Daoy (cell line): ENCODE data around the gene IGFBP6. TPM values are rescaled to one million over a fixed set of nuclear protein-coding genes. Genes with fewer than 3 reads are reported as not detected.
"Not testable (repeated sequence)": the region's sequence is repeated elsewhere in the genome, so short reads cannot be mapped to it uniquely, and the experiment has no call there.

Experiments used
- DNase-seq: peaks from one replicate; pipeline ENCODE4 v3.0.0-alpha.2; 2015; ENCODE audit warnings: low read depth
- total RNA-seq: library from RNA; depleted of rRNA; stranded (reverse); fragments of >200 nt; shearing (Covaris generic); gene quantifications from 2 replicates; pipeline ENCODE4 v1.2.3, GENCODE V29; 2014

The IGFBP6 gene
- total RNA-seq, 1 experiment from 2014 or later: 68.5 TPM

DNA sequence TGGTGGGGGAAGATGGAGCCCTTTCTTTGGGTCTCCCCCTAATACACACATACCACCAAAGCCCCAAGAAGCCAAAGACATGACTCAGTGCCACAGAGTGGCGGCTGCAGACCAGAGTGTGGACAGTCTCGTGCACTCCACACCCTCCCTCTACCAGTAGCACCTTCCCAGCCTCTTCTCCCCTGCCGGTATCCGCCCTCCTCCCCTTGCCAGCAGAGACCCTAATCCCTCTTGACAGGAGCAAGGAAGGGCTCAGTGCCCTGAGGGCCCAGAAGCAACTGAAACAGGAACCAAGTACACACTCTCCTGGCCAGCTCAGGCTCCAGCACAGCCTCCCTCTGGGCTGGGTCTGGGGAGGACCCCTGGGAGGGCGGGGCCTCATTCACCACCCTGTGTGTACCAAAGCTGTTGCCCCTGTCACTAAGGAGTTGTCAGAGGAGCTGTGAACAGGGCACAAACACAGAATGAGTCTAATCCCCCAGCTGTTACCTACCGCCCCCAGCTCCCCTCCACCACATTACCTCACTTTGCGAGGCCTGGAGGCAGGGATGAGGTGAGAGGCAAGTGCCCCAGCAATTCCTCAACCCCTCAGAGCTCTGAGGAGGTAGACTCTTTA lies 26.5 kb upstream of the IGFBP6 start:
- DNase-seq: no peak

DNA sequence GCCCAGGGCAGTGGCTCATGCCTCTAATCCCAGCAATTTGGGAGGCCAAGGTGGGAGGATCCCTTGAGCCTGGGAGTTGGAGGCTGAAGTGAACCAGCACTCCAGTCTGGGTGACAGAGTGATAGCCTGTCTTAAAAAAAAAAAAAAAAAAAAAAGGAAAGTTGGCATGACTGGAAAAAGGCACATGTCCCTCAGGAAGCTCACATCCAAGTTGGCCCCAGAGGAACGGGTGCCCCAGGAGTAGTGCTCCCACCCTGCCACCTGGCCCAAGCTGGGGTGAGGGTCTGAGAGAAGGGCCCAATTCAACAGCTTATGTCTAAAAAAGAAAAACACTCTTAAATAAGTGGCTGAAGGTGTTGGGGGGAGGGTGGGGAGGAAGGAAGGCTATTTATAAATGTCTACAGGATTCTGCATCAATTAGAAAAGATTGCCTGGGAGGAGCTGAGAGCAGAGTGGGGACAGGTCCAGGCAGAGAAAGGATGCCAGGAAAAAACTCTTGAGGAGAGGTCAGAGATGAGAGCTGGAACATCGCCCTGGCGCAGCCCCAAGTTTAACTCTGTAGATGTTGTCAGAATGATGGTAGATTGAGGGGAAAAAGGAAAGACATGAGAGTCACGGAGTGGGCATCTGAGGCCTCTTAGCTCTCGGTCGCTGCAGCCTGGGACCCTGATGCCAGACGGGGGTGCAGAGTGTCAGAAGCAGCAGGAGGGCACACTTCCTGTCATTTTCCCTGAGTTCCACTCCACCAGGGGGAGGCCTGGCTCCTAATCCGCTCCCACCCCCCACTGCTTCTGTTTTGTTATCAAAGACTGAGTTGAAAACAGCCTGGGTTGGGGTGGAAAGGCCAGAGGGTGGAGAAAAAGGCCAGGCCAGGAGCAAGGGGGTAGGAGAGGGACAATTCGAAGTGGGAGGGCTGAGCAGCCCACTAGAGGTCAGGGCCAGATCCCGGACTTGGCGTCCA lies 25.6 kb upstream of the IGFBP6 start:
- DNase-seq: no peak

DNA sequence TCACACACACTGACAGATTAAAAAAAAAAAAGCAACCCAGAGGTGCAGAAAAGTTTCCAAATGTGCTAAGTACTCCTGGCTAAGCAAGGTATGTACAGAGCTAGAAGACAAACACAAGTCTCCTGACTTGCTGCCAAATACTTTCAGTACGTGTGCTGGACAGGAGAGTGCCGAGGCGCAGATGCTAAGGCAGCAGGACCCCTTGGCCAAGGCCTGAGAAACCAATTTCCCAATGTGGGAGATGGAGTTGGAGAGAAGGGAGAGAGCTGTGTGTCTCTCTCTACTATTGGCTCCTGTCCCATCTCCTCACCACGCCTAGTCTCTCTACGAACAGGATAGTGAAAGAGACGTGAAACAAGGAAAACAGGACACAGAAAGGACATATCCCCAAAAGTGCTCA lies 23.6 kb upstream of the IGFBP6 start:
- no peak for DNase-seq

DNA sequence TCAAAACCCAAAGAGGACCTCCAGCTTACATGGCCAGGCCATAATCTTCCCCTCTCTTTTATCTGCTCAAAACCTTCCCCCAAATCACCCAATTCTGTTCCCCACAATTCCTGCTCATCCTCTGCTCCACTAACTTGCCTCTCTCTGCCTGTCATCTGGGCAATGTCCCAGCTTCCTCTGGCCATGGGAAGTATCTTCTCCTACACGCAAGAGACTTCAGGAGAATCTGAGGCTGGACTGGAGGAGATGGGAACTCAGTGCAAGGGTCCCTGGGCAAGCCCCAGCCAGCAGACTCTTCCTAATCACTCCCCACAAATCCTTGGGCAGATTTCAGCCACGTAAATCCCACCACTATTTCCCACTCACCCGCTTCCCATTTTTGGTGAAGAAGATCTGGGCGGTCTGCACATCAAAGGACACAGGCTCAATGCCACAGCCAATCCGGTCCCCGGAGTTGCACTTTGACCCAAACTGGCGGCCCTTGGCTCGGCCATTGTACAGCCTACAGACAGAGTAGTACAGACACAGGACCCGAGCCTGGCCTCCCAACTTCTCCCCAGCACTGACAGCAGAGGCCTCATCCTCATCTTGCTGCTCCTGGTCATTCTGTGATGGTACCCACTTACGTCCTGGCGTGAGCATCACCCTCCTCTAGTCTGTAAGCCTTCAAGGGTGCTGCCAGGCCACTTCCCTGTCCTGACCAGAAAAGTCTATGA lies 23.0 kb upstream of the IGFBP6 start:
- DNase-seq: no peak

DNA sequence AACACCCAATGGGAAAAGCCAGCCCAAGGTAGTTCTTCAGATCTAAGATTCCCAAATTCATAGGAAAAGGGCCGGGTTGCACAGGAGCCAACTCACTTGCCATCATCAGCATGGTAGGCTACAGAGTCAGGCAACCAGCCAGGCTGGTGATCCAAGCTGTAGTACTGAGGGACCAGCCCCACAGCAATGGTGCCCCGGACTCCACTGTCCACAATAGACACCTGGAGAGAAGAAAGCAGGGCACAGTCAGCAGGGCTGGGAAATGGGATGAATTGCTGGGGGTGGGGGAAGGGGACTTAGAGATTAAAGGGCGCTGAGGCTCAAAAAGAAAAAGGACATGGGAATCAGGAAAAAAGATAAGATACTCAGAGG lies 22.5 kb upstream of the IGFBP6 start:
- DNase-seq: no peak

DNA sequence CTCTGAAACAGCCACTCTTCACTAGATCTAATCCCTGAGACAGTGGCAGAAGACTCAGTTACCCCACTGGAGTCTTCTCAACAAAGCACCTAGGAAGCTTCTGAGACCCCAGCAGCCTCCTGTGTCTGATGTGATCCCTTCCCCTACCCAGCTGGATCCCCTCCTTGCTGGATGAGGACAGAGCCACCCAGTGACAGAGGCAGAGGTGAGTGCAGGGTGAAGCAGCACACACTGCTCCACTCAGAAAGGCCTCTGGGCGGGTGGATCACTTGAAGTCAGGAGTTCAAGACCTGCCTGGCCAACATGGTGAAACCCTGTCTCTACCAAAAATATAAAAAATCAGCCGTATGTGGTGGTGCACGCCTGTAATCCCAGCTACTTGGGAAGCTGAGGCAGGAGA lies 21.0 kb upstream of the IGFBP6 start:
- DNase-seq: no peak

DNA sequence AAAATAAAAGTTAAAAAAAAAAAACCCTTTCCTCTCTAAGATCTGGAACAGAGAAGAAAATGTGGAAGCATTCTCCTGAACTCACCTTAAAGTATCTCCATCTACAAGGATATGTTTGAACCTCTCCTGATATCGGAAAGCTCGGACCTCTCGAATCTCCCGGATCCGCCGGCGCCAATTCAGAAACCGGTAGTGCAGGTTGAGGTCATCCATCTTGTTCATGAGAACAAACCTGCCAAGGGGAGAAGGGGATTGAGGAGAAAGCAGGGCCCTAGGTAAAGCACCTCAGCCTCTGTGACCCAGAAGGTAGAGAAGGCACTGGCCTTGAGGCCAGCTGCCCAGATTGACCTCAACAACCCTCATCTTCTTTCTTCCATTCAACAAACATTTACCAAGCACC lies 20.4 kb upstream of the IGFBP6 start:
- DNase-seq: no peak

DNA sequence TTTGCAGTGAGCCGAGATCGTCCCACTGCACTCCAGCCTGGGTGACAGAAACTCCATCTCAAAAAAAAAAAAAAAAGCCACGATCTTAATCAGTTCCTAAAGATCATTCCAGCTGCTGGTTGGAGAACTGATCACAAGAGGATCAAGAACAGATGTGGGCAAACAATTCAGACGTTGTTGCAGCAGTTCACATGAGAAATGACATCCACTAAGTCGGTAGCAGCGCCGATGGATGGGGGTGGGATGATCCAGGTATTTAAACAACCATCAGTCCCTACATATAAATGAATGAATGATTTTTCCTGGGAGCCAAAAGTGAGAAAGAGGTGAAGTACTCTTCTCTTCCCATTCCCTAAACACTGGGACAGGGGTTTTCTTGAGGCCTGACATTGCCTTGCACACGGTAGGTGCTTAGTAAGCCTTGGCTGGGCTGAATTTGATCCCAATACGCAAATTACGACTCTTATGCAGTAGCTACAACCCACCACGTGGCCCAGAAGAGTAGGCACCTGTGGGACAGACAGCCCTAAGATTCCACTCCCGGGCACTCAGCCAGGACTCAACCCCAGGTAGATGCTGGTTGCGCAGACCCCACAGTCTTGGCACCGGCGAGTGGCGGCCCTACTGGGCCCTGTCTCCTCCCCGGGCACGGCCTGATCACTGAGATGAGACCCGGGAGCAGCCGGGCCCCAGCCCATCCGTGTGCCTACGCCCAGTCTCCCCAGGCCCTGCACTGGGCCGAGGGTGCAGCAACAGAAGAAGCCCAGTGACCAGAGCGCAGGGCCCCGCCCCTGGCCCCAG lies 18.8 kb upstream of the IGFBP6 start:
- DNase-seq: no peak

DNA sequence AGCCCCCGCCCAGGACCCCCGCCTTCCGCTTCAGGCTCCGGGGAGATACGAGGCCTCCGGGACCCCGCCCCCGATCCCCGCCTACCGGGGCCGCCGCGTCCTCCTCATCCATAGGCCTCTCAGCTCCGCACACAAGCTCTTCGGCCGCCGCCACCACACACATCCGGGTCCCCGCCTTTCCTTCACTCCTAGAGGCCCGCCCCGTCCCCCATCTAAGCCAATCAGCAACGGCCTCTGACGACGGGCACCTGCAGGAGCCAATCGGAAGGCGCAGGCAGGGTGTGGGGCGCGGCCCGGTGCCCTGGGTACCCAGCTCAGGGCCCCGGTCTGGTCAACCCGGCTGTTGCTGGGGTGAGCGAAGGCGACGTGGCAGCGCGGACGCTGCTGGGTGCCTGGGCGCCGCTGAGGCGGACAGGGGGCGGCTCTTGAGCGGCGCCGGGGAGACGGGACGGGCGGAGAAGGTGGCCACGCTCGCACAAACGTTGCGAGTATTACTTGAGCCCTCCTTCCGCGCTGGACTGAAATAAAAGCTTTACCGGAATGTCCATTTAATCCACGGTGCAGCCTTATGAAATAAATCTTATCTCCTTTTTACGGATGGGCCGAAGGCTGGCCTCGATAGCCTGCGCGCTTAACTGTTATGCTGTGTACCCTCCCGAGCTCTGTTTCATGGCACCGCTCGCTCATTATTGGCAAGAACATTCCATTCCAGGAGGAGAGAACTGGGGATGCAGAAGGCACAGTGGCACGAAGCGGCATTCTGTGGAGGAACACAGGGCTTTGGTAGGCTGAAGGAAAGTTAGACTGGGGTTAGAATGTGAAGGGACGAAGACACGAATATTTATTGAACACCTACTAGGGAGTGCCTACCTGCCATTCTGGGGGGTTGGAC lies 18.0 kb upstream of the IGFBP6 start, which contains the start of gene SPRYD3:
TSS of gene SPRYD3 (minus strand) at position 165 of the 892 bp plus-strand sequence. CDS start at position 108, 57 bp downstream.
- peak; percentile 98 for DNase-seq

DNA sequence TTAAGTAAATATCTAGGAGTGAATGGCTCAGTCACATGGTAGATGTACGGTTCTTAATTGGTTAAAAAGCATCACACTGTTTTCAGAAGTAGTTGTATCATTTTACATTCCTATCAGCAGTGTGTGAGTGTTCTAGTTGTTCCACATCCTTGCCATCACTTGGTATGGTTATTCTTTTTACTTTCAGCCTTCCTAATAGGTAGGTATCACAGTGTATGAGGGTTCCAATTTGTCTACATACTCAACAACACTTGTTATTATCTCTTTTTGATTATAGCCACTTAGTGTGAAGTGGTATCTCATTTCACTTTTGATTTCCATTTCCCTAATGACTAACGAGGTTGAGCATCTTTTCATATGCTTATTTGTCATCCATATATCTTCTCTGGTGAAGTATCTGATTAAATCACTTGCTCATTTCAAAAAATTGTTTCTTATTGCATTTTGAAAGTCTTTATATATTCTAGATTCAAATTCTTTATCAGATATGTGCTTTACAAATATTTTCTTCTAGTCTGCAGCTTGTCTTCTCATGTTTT lies 14.8 kb upstream of the IGFBP6 start:
- no peak for DNase-seq

DNA sequence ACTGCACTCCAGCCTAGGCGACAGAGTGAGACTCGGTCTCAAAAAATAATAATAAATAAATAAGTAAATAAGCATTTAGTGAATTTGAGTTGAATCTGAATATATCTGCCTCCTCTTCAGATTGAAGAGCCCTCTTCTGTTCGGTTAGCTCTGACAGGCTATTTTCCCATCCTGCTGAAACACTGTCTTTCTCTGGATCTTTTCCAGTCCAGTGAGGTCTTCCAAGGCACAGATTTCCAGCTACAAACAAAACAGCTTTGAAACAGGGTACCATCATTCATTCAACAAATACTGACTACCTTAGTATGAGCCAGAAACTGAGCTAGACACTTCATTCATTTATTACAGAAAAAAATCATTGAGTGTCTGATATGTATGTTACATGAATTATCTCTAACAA lies 11.1 kb upstream of the IGFBP6 start:
- no peak for DNase-seq

DNA sequence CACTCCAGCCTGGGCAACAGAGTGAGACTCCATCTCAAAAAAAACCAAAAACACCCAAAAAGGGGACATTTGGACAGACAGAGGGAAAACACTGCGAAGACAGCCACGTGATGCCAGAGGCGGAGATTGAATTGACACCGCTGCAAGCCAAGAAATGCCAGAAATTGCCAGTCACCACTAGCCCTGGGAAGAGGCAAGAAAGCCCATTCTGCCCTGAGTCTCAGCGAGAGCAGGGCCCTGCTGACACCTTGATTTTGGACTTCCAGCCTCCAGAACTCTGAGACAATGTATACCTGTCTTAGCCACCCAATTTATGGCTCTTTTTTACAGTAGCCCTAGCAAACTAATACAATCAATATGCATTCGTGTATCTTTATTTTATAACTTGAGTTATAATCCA lies 7.4 kb upstream of the IGFBP6 start:
- DNase-seq: no peak

DNA sequence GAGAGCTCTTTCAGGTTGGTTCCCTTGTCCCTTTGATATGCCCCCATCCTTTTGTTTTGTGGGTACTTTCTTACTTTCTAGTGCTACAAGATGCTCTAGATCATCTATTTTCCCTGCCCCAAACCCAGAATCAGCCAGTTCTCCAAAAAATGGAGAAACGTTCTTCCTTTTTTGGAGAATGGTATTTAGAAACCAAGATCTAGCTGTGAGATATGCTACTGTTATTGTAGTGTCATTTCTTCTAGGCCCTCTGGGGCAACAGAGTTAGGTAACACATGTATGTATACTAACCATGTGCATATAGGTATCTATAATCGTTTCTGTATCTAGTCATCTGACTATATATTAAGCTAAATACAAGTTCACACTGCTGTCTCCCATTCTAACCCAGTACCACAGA lies 6.9 kb upstream of the IGFBP6 start:
- no peak for DNase-seq

DNA sequence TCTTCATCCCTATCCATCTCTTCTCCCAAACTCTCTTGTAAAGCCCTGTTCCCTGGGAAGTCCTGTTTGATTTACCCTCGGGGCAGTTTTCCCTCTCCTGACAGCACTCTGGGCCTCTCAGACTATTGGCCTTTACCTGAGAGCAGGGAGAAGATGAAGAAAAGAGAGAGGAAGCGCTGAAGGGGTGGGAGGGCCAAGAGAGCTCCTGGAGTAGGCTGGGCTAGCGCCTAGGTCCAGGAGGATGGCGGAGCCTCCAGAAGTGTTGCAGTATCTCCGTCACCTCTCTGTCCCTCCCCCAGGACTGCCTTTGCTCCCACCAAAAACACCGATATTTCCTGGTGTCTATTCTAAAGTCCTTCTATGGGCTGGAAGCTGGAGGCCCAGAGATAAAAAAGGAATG lies 5.7 kb upstream of the IGFBP6 start:
- no peak for DNase-seq

DNA sequence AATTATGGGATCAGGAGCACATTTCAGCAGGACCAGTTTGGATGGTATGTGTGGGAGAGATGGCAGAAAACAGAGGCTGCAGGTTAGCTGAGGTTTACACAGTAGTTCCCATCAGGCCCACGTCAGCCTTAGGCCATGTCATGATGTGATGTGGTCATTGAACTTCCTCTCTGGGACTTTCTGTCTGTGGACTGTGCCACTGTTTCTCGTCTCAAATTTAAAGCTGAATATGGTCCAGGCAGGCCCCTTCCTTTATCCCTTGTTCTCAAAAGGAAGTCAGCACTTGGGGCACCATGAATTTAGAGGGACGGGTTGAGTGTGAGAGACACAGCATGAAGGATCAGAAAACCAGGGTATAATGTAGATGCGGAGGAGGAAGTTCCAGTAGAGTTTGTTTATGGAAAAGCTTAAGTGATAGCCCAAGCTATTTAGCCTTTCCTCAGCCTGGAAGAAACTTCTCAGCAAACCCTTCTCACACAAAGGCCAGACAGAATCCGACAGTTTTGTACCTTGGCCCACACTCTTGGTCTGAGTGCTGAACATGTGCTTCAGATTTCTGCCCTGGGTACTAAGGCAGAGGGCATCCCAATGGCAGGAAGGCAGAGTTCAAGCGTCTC lies 3.6 kb upstream of the IGFBP6 start:
- no peak for DNase-seq

DNA sequence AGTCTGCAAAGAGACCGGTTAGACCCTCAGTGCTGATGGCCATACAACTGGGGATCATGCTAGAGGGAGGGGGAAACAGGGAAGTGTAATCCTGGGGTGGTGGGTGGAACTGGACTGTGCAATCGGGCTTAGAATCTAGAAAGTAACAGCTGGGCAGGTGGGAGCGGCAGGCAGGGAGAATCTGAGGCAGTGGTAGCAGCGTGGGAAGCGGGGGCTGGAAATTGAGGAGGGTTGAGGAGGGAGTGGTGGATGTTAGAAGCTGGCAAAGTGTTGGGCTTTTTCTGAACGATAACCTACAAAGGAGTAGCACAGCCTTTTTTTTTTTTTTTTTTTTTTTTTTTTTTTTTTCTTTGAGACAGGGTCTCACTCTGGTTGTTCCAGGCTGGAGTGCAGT lies 3.1 kb upstream of the IGFBP6 start:
- DNase-seq: no peak

DNA sequence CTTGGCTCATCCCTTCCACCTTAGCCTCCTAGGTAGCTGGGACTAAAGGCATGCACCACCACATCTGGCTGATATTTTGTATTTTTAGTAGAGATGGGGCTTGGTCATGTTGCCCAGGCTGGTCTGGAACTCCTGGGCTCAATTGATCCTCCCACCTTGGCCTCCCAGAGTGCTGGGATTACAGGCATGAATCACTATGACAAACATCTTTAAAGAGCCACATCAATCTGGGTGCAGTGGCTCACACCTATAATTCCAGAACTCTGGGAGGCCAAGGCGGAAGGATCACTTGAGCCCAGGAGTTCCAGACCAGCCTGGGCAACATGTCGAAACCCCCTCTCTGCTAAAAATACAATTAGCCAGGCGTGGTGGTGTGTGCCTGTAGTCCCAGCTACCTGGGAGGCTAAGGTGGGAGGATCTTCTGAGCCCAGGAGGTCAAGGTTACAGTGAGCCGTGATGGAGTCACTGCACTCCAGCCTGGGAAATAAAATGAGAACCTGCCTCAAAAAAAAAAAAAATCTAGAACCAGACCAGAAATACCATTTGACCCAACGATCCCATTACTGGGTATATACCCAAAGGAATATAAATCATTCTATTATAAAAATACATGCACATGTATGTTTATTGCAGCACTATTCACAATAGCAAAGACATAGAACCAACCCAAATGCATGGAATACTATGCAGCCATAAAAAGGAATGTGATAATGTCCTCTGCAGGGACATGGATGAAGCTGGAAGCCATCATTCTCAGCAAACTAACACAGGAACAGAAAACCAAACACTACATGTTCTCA lies 2.5 kb upstream of the IGFBP6 start:
- DNase-seq: peak; percentile 65

DNA sequence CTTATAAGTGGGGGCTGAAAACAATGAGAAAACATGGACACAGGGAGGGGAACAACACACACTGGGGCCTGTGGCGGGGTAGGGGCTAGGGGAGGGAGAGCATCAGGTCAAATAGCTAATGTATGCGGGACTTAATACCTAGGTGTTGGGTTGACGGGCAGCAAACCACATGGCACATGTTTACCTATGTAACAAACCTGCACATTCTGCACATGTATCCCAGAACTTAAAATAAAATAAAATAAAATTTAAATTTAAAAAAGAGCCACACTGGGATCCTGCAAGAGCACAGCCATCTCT lies 1.9 kb upstream of the IGFBP6 start:
- DNase-seq: not testable (repeated sequence)

DNA sequence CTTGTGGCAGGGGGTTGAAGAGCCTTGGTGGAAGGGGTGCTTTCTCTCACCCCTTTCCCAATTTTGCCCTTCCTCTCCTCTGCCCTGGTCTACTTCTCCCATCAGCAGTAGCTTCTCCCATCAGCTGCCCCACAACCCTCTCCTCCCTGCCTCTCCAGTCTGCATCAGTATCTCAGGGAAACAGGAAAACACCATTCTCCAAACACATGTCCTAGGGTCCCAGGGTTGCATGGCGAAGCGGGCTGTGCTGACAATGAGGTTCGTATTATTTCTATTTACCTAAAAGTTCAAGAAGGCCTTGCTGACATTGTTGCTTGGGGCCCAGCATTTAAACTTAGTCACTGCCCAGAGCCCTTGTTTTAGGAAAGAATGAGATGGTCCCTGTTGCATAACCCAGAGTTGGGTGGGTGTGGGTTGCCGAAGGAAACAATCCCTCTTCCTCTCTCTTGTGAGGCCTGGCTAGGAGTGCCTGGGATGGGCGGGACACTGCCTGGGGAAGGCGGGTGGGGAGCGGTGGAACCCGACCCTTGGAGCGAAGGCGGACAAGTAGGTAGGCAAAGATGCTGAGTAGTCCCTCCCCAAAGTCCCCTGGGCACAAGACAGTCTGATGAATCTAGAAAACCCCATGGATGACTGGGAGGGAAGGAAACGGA lies 1.3 kb upstream of the IGFBP6 start:
- DNase-seq: peak; percentile 48
